Activated CD8-positive, alpha-beta memory T cell treated with anti-CD3 and anti-CD28 coated beads for 48 hours (primary cell): ENCODE data around the gene KBTBD7.

Experiments
- DNase-seq, 3 experiments: peaks; one replicate each; pipeline ENCODE4 v3.0.0-alpha.2; 2020; ENCODE audit warnings: low read depth in 2 of 3, low spot score in 2 of 3

Gene KBTBD7, protein sequence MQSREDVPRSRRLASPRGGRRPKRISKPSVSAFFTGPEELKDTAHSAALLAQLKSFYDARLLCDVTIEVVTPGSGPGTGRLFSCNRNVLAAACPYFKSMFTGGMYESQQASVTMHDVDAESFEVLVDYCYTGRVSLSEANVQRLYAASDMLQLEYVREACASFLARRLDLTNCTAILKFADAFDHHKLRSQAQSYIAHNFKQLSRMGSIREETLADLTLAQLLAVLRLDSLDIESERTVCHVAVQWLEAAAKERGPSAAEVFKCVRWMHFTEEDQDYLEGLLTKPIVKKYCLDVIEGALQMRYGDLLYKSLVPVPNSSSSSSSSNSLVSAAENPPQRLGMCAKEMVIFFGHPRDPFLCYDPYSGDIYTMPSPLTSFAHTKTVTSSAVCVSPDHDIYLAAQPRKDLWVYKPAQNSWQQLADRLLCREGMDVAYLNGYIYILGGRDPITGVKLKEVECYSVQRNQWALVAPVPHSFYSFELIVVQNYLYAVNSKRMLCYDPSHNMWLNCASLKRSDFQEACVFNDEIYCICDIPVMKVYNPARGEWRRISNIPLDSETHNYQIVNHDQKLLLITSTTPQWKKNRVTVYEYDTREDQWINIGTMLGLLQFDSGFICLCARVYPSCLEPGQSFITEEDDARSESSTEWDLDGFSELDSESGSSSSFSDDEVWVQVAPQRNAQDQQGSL

GRCh38 chr13:41193919-41194824, at the start of gene KBTBD7:
Gene KBTBD7 (minus strand): TSS chr13:41194569. CDS start chr13:41194257, 312 bp downstream.
- DNase-seq: peak; percentile 83 to 93 (median 85)

DNA sequence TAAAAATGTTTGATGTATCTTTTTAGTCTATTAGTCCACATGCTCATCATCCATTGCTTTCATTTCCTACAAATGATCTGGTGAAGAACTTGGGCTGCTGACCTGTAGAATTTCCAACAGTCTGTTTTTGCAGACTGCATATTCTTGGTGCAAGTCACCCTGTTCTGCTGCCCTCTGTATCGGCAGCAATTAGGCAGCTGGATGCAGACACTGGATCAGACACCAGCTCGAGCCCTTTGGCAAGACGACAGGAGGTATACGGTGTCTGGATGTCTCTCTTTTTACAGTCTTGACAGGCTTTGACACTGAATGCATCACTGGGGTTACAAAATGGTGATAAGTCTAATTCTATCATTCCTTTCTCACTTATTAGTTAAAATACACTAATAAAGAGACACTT, 47.3 kb upstream of the KBTBD7 start:
- DNase-seq: no peak

DNA sequence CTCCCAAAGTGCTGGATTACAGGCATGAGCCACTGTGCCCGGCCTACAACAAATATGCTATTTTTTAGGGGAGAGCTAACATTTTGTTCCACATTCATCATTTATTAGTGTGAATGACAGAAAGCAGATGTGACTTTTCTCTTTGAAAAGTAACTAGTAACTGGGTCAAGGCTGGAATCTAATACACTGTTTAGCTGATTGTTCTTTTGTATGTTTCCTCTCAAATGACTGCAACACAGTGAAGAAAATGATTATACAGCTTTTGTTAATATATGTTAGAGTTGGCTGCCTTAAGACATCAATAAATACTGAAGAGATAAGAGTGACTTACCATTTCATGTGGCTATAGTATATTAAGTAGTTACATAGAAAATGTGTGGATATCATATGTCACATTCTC, 42.0 kb upstream of the KBTBD7 start:
- DNase-seq: no peak

DNA sequence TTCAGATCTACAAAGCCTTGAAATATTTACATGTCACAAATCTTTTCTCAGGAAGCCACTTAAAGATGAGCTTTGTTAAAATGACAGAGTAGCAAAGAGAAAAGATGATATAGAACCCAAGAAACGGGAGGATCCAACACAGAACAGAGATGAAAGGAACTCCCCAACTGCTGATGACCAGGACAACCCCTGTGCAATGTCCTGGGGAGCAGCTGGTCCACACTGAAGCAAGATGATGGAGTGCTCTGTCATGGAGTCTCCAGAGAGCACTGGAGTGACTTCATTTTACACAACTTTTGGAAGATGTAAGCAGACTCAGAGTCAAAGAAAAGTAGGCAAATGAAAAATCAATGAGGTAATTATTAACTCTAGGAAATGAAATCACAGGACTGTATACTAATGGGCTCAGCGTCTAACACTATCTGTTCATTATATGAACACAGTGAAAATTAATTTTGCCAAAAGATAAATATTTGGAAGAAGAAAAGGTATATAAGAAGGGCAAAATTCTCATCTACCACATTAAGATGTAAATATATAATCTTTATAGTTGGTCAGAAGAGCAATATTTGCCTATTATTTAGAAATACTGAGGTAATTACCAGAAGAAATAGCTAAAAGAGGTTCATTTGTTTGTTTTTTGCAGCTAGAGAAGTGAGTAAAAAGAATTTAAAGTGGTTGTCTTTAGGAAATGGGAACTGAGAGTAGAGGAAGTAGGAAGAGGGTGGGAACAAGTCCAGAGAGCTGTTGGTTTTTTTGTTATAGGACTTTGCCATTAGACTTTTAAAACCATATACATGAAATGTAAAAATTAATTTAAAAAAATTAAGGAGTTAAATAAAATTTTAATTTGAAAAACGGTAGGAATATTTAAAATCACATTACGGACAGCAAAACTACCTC, 38.5 kb upstream of the KBTBD7 start:
- no peak for DNase-seq

DNA sequence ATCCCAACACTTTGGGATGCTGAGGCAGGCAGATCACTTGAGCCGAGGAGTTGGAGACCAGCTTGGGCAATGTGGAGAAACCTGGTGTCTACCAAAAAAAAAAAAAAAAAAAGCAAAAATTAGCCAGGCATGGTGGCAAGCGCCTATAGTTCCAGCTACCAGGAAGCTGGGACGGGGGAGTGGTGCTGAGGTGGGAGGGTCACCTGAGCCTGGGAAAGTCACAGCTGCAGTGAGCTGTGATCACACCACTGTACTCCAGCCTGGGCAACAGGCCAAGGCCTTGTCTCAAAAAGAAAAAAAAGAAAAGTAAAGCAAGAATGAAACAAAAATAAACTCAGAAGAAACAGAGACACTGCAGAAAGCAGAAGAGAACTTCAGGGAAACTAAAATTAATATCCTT, 37.4 kb upstream of the KBTBD7 start:
- DNase-seq: no peak

- DNase-seq: no peak
Observed at GRCh38 chr13:41231025-41231677, 36.8 kb upstream of the KBTBD7 start.

GRCh38 chr13:41229356-41229755, 35.0 kb upstream of the KBTBD7 start:
- no peak for DNase-seq

- no peak for DNase-seq
Observed at GRCh38 chr13:41224113-41225110, 30.0 kb upstream of the KBTBD7 start.

DNA sequence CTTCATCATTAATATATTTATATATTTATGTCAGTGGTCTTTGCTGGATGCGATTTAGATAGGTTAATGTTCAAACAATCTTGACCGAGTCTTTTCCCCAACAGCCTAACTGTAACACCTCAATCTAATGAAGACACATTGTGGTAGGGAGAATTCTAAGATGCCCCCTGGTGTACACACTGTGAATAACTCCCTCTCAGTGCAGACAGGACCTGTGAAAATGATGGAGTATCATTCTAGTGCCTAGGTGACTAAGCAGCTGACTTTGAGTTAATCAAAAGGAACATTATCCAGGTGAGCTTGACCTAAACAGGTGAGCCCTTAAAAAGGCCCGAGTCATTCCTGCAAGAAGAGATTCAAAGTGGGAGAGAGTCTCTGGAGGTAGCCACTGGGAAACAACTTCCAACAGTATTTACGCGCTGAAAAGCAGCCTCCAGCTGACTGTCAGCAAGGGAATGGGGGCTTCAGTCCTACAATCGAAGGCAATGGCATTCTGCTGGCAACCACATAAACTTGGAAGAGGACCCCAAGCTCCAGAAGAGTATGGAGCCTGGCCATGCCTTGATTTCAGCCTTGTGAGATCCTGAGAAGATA, 28.0 kb upstream of the KBTBD7 start:
- DNase-seq: peak; percentile 4 to 14 (median 10)

DNA sequence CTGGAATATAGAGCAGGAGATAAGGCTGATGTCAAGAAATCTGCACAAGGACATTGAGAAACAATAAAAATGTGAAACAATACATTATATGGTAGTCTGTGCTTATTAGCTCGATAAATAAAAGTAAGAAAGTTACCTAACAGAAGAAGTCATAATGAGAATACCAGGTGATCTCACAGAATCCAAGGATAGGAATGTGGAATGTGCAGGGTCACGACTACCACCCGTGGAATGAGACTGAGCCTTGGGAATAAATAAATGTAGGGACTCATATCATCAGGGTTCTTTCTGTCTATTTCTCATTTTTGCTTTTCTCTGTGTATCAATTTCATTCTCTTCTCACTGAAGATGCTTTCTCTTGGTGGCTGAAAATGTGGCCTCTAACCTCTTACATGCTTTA, 26.0 kb upstream of the KBTBD7 start:
- no peak for DNase-seq

GRCh38 chr13:41216160-41216559, 21.8 kb upstream of the KBTBD7 start:
- DNase-seq: no peak

GRCh38 chr13:41213919-41214318, 19.6 kb upstream of the KBTBD7 start:
- DNase-seq: no peak

DNA sequence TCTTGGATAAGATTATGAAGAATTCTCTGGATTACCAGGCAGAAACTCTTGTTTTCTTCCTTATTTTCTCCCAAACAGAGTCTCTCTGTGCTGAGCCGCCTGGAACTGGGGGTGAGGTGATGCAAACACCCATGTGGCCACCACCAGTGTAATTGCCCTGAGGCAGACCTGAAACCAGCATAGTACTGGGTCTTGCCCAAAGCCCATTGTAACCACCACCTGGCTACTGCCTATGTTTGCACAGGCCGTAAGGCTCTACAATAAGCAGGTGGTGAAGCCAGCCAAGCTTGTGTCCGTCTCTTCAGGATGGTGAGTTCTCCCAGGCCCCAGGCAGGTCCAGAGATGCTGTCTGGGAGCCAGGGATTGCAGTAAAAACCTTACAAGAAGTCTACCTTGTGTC, 18.9 kb upstream of the KBTBD7 start:
- DNase-seq: no peak

DNA sequence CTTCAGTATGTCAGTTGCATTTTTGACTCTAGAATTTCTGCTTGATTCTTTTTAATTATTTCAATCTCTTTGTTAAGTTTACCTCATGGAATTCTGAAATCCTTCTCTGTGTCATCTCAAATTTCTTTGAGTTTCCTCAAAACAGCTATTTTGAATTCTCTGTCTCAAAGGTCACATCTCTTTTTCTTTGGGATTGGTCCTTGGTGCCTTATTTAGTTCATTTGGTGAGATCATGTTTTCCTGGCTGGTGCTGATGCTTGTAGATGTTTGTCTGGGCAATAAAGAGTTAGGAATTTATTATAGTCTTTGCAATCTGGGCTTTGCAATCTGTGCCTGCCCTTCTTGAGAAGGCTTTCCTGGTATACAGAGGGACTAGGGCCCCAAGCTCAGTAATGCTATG, 18.5 kb upstream of the KBTBD7 start:
- DNase-seq: no peak

DNA sequence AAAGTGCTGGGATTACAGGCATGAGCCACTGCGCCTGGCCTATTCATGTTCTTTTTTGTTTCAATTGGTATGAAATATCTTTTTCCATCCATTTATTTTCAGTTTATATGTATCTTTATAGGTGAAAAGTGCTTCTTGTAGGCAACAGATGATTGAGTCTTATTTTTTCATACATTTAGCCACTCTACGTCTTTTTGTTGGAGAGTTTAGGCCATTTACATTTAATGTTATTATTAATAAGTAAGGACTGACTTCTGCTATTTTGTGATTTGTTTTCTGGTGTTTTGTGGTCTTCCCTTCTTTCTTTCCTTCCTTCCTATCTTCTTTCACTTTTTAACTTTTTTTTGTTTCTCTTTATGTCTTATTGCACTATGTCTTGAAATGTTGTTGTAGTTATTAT, 16.7 kb upstream of the KBTBD7 start:
- no peak for DNase-seq

DNA sequence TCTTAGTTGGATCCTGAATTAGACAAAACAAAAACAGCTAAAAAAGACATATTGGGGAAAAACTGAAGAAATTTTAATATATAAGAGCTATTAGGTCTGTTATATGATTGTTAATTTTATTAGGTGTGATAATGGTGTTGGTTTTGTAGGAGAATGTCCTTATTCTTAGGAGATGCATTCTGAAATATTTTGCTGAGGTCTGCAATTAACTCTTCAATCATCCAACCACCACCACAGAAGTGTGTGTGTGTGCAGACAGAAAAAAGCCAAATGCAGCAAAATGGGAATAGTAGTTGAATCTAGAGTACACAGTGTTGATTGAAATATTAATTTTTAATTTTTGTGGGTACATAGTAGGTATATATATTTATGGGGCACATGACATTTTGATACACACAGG, 12.1 kb upstream of the KBTBD7 start:
- no peak for DNase-seq

- no peak for DNase-seq
Observed at GRCh38 chr13:41203810-41204209, 9.4 kb upstream of the KBTBD7 start.

- DNase-seq: no peak
Observed at GRCh38 chr13:41200126-41200525, 5.8 kb upstream of the KBTBD7 start.
